Mucosa of descending colon (tissue), 3 donors: ENCODE measurements around the gene MEMO1. TPM values are rescaled to one million over a fixed set of nuclear protein-coding genes. Genes with fewer than 3 reads are reported as not detected.

Experiments used
- ATAC-seq: fragments of 200-7000 bp; cut with Tn5 transposase; one replicate; pipeline ENCODE4 v1.9.1; 2020; ENCODE audit warnings: mild to moderate bottlenecking, moderate library complexity
- DNase-seq, 3 donors: peaks; one replicate each; pipeline ENCODE4 v3.0.0-alpha.2; 2020
- H3K36me3 ChIP-seq: fragments of 200-600 bp; one replicate; pipeline ENCODE4 v1.8.0; 2021; ENCODE audit warnings: low read depth, mild to moderate bottlenecking
- H3K4me1 ChIP-seq: fragments of 200-600 bp; one replicate; pipeline ENCODE4 v1.8.0; 2021; ENCODE audit warnings: low read depth, mild to moderate bottlenecking
- H3K4me3 ChIP-seq: fragments of 200-600 bp; one replicate; pipeline ENCODE4 v1.8.0; 2021; ENCODE audit warnings: mild to moderate bottlenecking
- H3K9me3 ChIP-seq: fragments of 200-600 bp; one replicate; pipeline ENCODE4 v1.8.0; 2021; ENCODE audit warnings: mild to moderate bottlenecking
- intact Hi-C, 2 donors: fragments of 100-400 bp; cut with DNase I in 1 of 2; cut with micrococcal nuclease in 1 of 2; formaldehyde crosslinking; loops; one replicate each; pipeline versions ENCODE4 v1.11.0 to v1.11.1; 2022; cut with DNase I, micrococcal nuclease
- total RNA-seq, 3 donors: library from RNA; stranded (reverse); fragmentation: NEBNext Ultra II Directional in 2 of 3; extraction: Animal tissue kit (Norgen Biotek cat#: 25700) in 2 of 3; gene quantifications; one replicate each; pipeline versions ENCODE4 v1.2.1 to v1.2.4, GENCODE V29; 2021 to 2023
- TF ChIP-seq, protein P1 (sequence below): fragments of 200-600 bp; IDR thresholded peaks from one replicate; pipeline ENCODE4 v1.8.0; 2022; ENCODE audit warnings: antibody characterized with exemption, mild to moderate bottlenecking
- donor health status: DM: no; HTN: no; CAD: no; lungs with moderate emphysema.
- donor health status: DM: no; HTN: no; CAD: no.
- donor health status: DM: no; HTN: yes; CAD: no.

Gene MEMO1
- total RNA-seq, 3 donors from 2014 or later, result 28.6 to 46.4 (median 29.2) TPM

DNA sequence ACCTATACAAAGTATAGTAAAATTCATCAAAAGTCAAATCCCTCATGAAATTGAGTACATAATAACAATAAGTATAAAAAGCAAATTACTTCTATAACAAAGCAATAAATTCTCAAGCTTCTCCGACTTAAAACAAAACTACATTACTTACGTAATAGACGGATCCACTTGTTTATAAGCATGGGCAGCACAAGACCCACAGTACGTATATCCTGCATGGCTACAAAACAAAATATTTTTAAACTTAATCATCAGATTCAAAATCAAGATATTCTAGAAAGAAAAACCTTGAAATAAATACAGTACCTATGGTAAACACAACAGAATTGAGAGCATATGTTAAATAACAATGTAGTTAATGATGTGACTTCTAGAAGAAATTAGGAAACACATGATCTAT is 78.9 kb downstream of the MEMO1 start:
- DNase-seq (no peak), ATAC-seq (no peak)
- Histone ChIP-seq H3K4me3 (no peak overlapping the region), H3K36me3 (no peaks in the 10 kb centered on the region), H3K9me3 (no peaks in the 10 kb centered on the region), H3K4me1 (no peaks in the 10 kb centered on the region)
- intact Hi-C loops, result no loop called here
- TF ChIP-seq, protein P1, sequence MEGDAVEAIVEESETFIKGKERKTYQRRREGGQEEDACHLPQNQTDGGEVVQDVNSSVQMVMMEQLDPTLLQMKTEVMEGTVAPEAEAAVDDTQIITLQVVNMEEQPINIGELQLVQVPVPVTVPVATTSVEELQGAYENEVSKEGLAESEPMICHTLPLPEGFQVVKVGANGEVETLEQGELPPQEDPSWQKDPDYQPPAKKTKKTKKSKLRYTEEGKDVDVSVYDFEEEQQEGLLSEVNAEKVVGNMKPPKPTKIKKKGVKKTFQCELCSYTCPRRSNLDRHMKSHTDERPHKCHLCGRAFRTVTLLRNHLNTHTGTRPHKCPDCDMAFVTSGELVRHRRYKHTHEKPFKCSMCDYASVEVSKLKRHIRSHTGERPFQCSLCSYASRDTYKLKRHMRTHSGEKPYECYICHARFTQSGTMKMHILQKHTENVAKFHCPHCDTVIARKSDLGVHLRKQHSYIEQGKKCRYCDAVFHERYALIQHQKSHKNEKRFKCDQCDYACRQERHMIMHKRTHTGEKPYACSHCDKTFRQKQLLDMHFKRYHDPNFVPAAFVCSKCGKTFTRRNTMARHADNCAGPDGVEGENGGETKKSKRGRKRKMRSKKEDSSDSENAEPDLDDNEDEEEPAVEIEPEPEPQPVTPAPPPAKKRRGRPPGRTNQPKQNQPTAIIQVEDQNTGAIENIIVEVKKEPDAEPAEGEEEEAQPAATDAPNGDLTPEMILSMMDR, result no peak

DNA sequence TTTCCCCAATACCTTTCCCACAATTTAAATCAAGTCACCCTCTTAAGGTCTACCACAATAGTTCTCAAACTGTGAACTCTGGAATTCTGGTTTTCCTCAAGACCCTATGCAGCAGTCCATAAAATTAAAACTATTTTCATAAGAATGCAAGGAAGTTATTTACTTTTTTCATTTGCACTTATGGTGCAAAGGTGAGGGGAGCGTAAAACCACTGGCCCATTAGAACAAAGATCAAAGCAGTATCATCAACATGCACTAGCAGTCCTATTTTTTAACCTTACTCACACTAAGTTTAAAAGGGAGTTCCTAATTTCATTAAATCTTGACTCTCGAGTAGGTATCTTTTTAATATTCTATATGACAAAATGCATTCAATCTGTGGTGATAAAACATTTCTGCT is 85.3 kb downstream of the MEMO1 start:
- Histone ChIP-seq H3K36me3 (no peaks in the 10 kb centered on the region), H3K4me1 (no peaks in the 10 kb centered on the region), H3K9me3 (no peaks in the 10 kb centered on the region), H3K4me3 (no peak overlapping the region)
- DNase-seq, result no peak
- ATAC-seq, result no peak
- intact Hi-C loops, result no loop called here
- TF ChIP-seq, protein P1, result no peak

GRCh38 chr2:31923662-31924061 is 87.1 kb downstream of the MEMO1 start:
- no peak for ATAC-seq
- intact Hi-C loops, result no loop called here
- Histone ChIP-seq H3K4me3 (no peak overlapping the region), H3K4me1 (no peaks in the 10 kb centered on the region), H3K36me3 (no peaks in the 10 kb centered on the region), H3K9me3 (no peaks in the 10 kb centered on the region)
- DNase-seq, result no peak
- TF ChIP-seq, protein P1, result no peak

- no peaks in the 10 kb centered on the region for H3K4me1 ChIP-seq
- no peaks in the 10 kb centered on the region for H3K9me3 ChIP-seq
- TF ChIP-seq, protein P1, result no peak
- no peak overlapping the region for H3K4me3 ChIP-seq
- no peak for DNase-seq
- peak; percentile 31 for ATAC-seq
- no peaks in the 10 kb centered on the region for H3K36me3 ChIP-seq
- intact Hi-C loops, result no loop called here
Measured at GRCh38 chr2:31922542-31923408, 88.0 kb downstream of the MEMO1 start.

GRCh38 chr2:31920962-31921361 is 89.8 kb downstream of the MEMO1 start:
- DNase-seq, result no peak
- H3K4me1 ChIP-seq, result no peaks in the 10 kb centered on the region
- ATAC-seq, result no peak
- intact Hi-C loops, result no loop called here
- no peak overlapping the region for H3K4me3 ChIP-seq
- H3K9me3 ChIP-seq, result no peaks in the 10 kb centered on the region
- no peaks in the 10 kb centered on the region for H3K36me3 ChIP-seq
- TF ChIP-seq, protein P1, result no peak
